Measurements from ENCODE around the gene NHSL1.

The NHSL1 gene

GRCh38 chr6:138402838-138403187 lies 96.5 kb downstream of the NHSL1 start:
- no peak for DNase-seq (ENCODE audit: low read depth)

GRCh38 chr6:138401960-138402837 lies 97.1 kb downstream of the NHSL1 start:
- DNase-seq (ENCODE audit: low read depth): no peak

- no peak for DNase-seq (ENCODE audit: low read depth)
Observed at GRCh38 chr6:138400326-138400725, 99.0 kb downstream of the NHSL1 start.

- no peak for DNase-seq (ENCODE audit: low read depth)
Observed at GRCh38 chr6:138397128-138398122, 101.9 kb downstream of the NHSL1 start.

- DNase-seq (ENCODE audit: low read depth): no peak
Observed at GRCh38 chr6:138396709-138397108, 102.6 kb downstream of the NHSL1 start.

GRCh38 chr6:138393871-138394783 lies 105.2 kb downstream of the NHSL1 start:
- no peak for DNase-seq (ENCODE audit: low read depth)

GRCh38 chr6:138389551-138389950 lies 109.7 kb downstream of the NHSL1 start:
- DNase-seq (ENCODE audit: low read depth): no peak

GRCh38 chr6:138387577-138388368 lies 111.5 kb downstream of the NHSL1 start:
- DNase-seq (ENCODE audit: low read depth): no peak

- no peak for DNase-seq (ENCODE audit: low read depth)
Observed at GRCh38 chr6:138386897-138387296, 112.4 kb downstream of the NHSL1 start.

GRCh38 chr6:138383776-138384175 lies 115.5 kb downstream of the NHSL1 start:
- DNase-seq (ENCODE audit: low read depth): no peak

GRCh38 chr6:138382498-138383265 lies 116.6 kb downstream of the NHSL1 start:
- no peak for DNase-seq (ENCODE audit: low read depth)

- no peak for DNase-seq (ENCODE audit: low read depth)
Observed at GRCh38 chr6:138378463-138378862, 120.8 kb downstream of the NHSL1 start.

- DNase-seq (ENCODE audit: low read depth): no peak
Observed at GRCh38 chr6:138377844-138378243, 121.5 kb downstream of the NHSL1 start, which contains the start of gene SMIM28. Gene SMIM28, plus strand, starts transcription at chr6:138377905. Its CDS starts 168 bp downstream, at chr6:138378073.

- no peak for DNase-seq (ENCODE audit: low read depth)
Observed at GRCh38 chr6:138377042-138377441, 122.3 kb downstream of the NHSL1 start.

GRCh38 chr6:138374815-138375214 lies 124.5 kb downstream of the NHSL1 start:
- DNase-seq (ENCODE audit: low read depth): no peak

- DNase-seq (ENCODE audit: low read depth): no peak
Observed at GRCh38 chr6:138374230-138374629, 125.1 kb downstream of the NHSL1 start.

- no peak for DNase-seq (ENCODE audit: low read depth)
Observed at GRCh38 chr6:138372711-138373463, 126.4 kb downstream of the NHSL1 start.

Data from GM04503 (cell line).